Measurements from ENCODE around the gene ZNF892.
A peak's percentile ranks its signal among the peaks of the same experiment; 100 is the strongest.

DNA sequence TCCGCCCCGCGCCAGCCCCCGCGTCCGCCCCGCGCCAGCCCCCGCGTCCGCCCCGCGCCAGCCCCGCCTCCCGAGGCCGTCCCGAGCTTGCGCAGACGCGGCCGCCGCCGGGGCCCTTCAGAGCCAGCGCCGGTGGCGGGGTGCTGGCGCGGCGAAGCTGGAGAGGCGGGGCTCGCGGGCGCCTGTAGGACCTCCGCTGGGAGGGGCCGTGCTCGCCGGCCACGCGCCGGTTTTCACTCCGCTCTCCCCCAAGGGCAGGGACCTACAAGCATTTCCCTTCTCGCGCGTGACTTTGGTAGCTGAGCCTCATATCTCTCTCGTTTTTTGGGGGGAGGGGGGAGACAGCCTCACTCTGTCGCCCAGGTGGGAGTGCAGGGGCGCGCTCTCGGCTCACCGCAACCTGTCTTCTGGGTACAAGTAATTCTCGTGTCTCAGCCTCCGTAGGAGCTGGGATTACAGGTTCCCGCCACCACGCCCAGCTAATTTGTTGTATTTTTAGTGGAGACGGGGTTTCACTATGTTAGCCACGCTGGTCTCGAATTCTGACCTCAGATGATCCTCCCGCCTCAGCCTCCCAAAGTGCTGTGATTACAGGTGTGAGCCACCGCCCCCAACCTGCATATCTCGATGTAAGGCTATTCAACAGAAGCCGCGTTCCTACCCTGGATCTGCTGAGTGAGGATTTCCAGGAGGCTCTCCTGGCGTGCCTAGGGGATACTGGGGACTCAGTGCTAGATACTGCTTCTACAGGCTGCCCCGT, 47.5 kb upstream of the ZNF892 start, which contains the start of gene ZNF514:
- TF ChIP-seq, protein P1, sequence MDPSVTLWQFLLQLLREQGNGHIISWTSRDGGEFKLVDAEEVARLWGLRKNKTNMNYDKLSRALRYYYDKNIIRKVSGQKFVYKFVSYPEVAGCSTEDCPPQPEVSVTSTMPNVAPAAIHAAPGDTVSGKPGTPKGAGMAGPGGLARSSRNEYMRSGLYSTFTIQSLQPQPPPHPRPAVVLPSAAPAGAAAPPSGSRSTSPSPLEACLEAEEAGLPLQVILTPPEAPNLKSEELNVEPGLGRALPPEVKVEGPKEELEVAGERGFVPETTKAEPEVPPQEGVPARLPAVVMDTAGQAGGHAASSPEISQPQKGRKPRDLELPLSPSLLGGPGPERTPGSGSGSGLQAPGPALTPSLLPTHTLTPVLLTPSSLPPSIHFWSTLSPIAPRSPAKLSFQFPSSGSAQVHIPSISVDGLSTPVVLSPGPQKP (IDR thresholded peaks at IDR 0.05; ENCODE audit: borderline replicate concordance, low read depth, low read length): no peak
- TF ChIP-seq RAD21 (IDR thresholded peaks at IDR 0.05; ENCODE audit: low read length) (no peak), POLR2A (IDR thresholded peaks at IDR 0.05; ENCODE audit: low read depth, low read length) (no peak), MXI1 (IDR thresholded peaks at IDR 0.05; ENCODE audit: borderline replicate concordance, low read depth, low read length) (peak; percentile 38; the same call in 1 of the 2 replicates), SMC3 (IDR thresholded peaks at IDR 0.05; ENCODE audit: low read depth, low read length) (no peak), CEBPB (IDR thresholded peaks at IDR 0.05; ENCODE audit: low read depth, low read length) (no peak), MAFK (IDR thresholded peaks at IDR 0.05; ENCODE audit: low read depth, low read length) (no peak), NFE2L2 (IDR thresholded peaks at IDR 0.05; ENCODE audit: low read depth, low read length) (no peak), RCOR1 (IDR thresholded peaks at IDR 0.05; ENCODE audit: insufficient replicate concordance, low read length) (no peak), BHLHE40 (IDR thresholded peaks at IDR 0.05; ENCODE audit: low read depth, low read length) (no peak), RFX5 (IDR thresholded peaks at IDR 0.05; ENCODE audit: low read depth, low read length) (no peak), USF2 (IDR thresholded peaks at IDR 0.05; ENCODE audit: low read depth, low read length) (no peak; the same call in 1 of the 2 replicates)
- TF ChIP-seq, protein P2, sequence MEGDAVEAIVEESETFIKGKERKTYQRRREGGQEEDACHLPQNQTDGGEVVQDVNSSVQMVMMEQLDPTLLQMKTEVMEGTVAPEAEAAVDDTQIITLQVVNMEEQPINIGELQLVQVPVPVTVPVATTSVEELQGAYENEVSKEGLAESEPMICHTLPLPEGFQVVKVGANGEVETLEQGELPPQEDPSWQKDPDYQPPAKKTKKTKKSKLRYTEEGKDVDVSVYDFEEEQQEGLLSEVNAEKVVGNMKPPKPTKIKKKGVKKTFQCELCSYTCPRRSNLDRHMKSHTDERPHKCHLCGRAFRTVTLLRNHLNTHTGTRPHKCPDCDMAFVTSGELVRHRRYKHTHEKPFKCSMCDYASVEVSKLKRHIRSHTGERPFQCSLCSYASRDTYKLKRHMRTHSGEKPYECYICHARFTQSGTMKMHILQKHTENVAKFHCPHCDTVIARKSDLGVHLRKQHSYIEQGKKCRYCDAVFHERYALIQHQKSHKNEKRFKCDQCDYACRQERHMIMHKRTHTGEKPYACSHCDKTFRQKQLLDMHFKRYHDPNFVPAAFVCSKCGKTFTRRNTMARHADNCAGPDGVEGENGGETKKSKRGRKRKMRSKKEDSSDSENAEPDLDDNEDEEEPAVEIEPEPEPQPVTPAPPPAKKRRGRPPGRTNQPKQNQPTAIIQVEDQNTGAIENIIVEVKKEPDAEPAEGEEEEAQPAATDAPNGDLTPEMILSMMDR (conservative IDR thresholded peaks at IDR 0.05; ENCODE audit: low read depth, low read length): no peak
